Naive thymus-derived CD4-positive, alpha-beta T cell (primary cell): ENCODE measurements around the gene TSC22D2. TPM values are rescaled to one million over a fixed set of nuclear protein-coding genes. Genes with fewer than 3 reads are reported as not detected.

Experiments
- ATAC-seq: fragments of 150-1000 bp; cut with Tn5 transposase; 2 replicates; pipeline ENCODE4 v1.10.0; 2021; ENCODE audit warnings: mild to moderate bottlenecking, moderate library complexity
- CTCF ChIA-PET: fragments of 350-600 bp; sonication (Branson Sonifier 250); formaldehyde crosslinking; loops from one replicate; lab custom pipeline; 2021; ENCODE audit warnings: antibody characterized with exemption; lab: Charles Lee
- POLR2A ChIA-PET: fragments of 350-600 bp; sonication (Branson Sonifier 250); formaldehyde crosslinking; loops from one replicate; lab custom pipeline; 2021; ENCODE audit warnings: antibody characterized with exemption, inconsistent platforms; lab: Charles Lee
- DNase-seq, 9 donors: peaks; one replicate each; pipeline versions ENCODE4 v3.0.0 to v3.0.0-alpha.2; 2020 to 2022; ENCODE audit warnings: mixed read lengths in 1 of 9
- H3K27ac ChIP-seq: one replicate; pipeline ENCODE4 v1.7.0; 2013; ENCODE audit warnings: mild to moderate bottlenecking, low read depth, low read length, moderate library complexity
- H3K27me3 ChIP-seq, 2 donors: one replicate each; pipeline ENCODE4 v1.7.0; 2013; ENCODE audit warnings: low read length in 2 of 2, mild to moderate bottlenecking in 2 of 2, moderate library complexity in 2 of 2; ENCODE audit not compliant: control insufficient read depth in 2 of 2, insufficient read depth in 2 of 2
- H3K36me3 ChIP-seq, 3 experiments: 1 replicate in 2 of 3; 2 replicates in 1 of 3; pipeline ENCODE4 v1.7.0; 2013; ENCODE audit warnings: low read length in 3 of 3, mild to moderate bottlenecking in 3 of 3, moderate library complexity in 1 of 3; ENCODE audit not compliant: insufficient read depth in 3 of 3, control insufficient read depth in 2 of 3
- H3K4me1 ChIP-seq, 2 donors: one replicate each; pipeline ENCODE4 v1.7.0; 2013; ENCODE audit warnings: low read length in 2 of 2, mild to moderate bottlenecking in 2 of 2, moderate library complexity in 1 of 2; ENCODE audit not compliant: control insufficient read depth in 2 of 2, insufficient read depth in 2 of 2
- H3K4me3 ChIP-seq: 2 replicates; pipeline ENCODE4 v1.7.0; 2013; ENCODE audit warnings: mild to moderate bottlenecking, low read length
- H3K9me3 ChIP-seq, 3 experiments: 1 replicate in 2 of 3; 2 replicates in 1 of 3; pipeline ENCODE4 v1.7.0; 2013; ENCODE audit warnings: low read length in 3 of 3; ENCODE audit not compliant: control insufficient read depth in 2 of 3
- H3K27ac Mint-ChIP-seq, 9 donors: one replicate each; pipeline ENCODE4 v1.8.0; 2020 to 2022; ENCODE audit warnings: mixed read lengths in 9 of 9, mild to moderate bottlenecking in 8 of 9, moderate library complexity in 5 of 9, inconsistent platforms in 2 of 9
- H3K27me3 Mint-ChIP-seq, 5 donors: one replicate each; pipeline ENCODE4 v1.8.0; 2021 to 2022; ENCODE audit warnings: mixed read lengths in 5 of 5, mild to moderate bottlenecking in 1 of 5
- H3K36me3 Mint-ChIP-seq, 5 donors: one replicate each; pipeline ENCODE4 v1.8.0; 2020 to 2022; ENCODE audit warnings: mixed read lengths in 5 of 5, mild to moderate bottlenecking in 3 of 5, inconsistent platforms in 1 of 5
- H3K4me1 Mint-ChIP-seq, 7 donors: one replicate each; pipeline ENCODE4 v1.8.0; 2020 to 2022; ENCODE audit warnings: mixed read lengths in 7 of 7, mild to moderate bottlenecking in 3 of 7, inconsistent platforms in 1 of 7
- H3K4me3 Mint-ChIP-seq, 10 donors: one replicate each; pipeline ENCODE4 v1.8.0; 2020 to 2022; ENCODE audit warnings: mild to moderate bottlenecking in 10 of 10, mixed read lengths in 10 of 10, moderate library complexity in 6 of 10, inconsistent platforms in 2 of 10
- H3K9me3 Mint-ChIP-seq, 11 donors: one replicate each; pipeline ENCODE4 v1.8.0; 2020 to 2022; ENCODE audit warnings: mixed read lengths in 11 of 11, mild to moderate bottlenecking in 4 of 11, inconsistent platforms in 1 of 11, moderate library complexity in 1 of 11
- intact Hi-C, 2 donors: fragments of 100-400 bp; cut with micrococcal nuclease; formaldehyde crosslinking; loops; one replicate each; pipeline ENCODE4 v1.15.1; 2023
- polyA plus RNA-seq, 2 donors: library from polyadenylated mRNA; unstranded; fragments of 300-500 nt; fragmentation: Illumina TruSeq; gene quantifications; one replicate each; pipeline ENCODE4 v1.2.3, GENCODE V29; 2021
- total RNA-seq, 6 experiments: library from RNA in 5 of 6; stranded (reverse) in 5 of 6; gene quantifications; 1 replicate in 5 of 6; 2 replicates in 1 of 6; pipeline ENCODE4 v1.2.3 and lab custom pipeline; 2021 to 2026

Gene TSC22D2
- total and polyA plus RNA-seq, 7 experiments from 2014 or later = 6.6 to 42.1 (median 26.1) TPM

DNA sequence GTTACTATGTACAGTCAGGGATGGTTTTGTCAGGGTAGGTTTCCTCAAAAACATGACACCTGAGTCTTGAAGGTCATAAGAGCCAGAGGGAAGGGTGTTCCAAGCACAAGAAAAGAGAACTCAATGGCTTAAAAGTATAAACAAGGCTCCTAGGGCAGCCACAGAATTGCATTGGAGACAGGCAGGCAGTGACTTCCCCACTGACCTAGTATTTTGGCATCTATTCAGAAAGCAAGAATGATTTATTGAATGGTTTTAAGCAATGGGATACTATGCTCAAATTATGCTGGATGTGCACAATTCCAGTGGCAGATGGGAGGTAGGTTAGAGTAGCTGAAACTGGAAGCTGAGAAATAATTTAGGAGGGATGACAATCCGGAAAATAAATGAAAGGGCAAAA lies 54.0 kb downstream of the TSC22D2 start:
- ChIA-PET CTCF (interaction anchor here (0.6 kb wide), 1 partner anchor 159 kb away, joined by 3 read pairs; no protein-coding TSS in a partner anchor), POLR2A (interaction anchor here (0.6 kb wide), 1 partner anchor 21 kb away, joined by 3 read pairs; no protein-coding TSS in a partner anchor)
- Histone ChIP-seq H3K27ac (no peak overlapping the region), H3K4me3 (no peak overlapping the region), H3K9me3 (no peaks in the 10 kb centered on the region), H3K36me3 (peaks cover 0 to 13% (median 0%) of the 10 kb centered on the region in 3 experiments), H3K4me1 (no peaks in the 10 kb centered on the region), H3K27me3 (no peaks in the 10 kb centered on the region)
- intact Hi-C loops = no loop called here
- Mint-ChIP-seq H3K9me3 (no peaks in the 10 kb centered on the region), H3K4me1 (peaks cover 0 to under 1% (median 0%) of the 10 kb centered on the region in 7 donors), H3K27me3 (no peaks in the 10 kb centered on the region), H3K36me3 (peaks cover 0 to 25% (median 11%) of the 10 kb centered on the region in 5 donors), H3K27ac (peak overlapping the region in 1 of 9 donors; percentile 38), H3K4me3 (no peak overlapping the region)
- DNase-seq (no peak), ATAC-seq (no peak)

GRCh38 chr3:150464684-150465083 lies 56.6 kb downstream of the TSC22D2 start:
- Mint-ChIP-seq H3K4me1 (peaks cover 0 to 3% (median 0%) of the 10 kb centered on the region in 7 donors), H3K4me3 (no peak overlapping the region), H3K9me3 (no peaks in the 10 kb centered on the region), H3K27me3 (no peaks in the 10 kb centered on the region), H3K36me3 (peaks cover 0 to 16% (median 0%) of the 10 kb centered on the region in 5 donors), H3K27ac (peak overlapping the region in 2 of 9 donors; percentile 16 to 61)
- H3K36me3 ChIP-seq = no peaks in the 10 kb centered on the region
- POLR2A ChIA-PET = no interaction called here
- H3K4me1 ChIP-seq = no peaks in the 10 kb centered on the region
- no peak for ATAC-seq
- no peak for DNase-seq
- no peaks in the 10 kb centered on the region for H3K27me3 ChIP-seq
- H3K9me3 ChIP-seq = no peaks in the 10 kb centered on the region
- intact Hi-C loops = no loop called here
- no peak overlapping the region for H3K4me3 ChIP-seq
- CTCF ChIA-PET = interaction anchor here (0.7 kb wide), 1 partner anchor 15 kb away, joined by 4 read pairs; no protein-coding TSS in a partner anchor
- no peak overlapping the region for H3K27ac ChIP-seq

DNA sequence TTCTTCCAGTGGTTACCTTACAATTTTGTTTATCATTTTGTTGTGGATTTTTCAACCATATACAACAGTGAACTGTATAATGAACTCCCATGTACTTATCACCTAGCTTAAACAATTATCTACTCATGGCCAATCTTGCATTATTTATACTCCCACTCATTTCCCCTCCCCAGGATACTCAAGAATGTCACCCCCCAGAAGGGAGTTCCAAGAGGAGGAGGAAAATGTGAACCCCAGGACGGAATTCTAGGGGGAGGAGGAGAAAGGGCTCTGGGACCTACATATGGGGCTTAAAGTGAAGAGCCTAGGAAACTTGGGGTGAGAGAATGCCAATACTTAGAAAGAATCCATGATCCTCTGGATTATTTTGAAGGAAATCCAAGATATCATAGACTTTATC lies 59.3 kb downstream of the TSC22D2 start:
- H3K9me3 Mint-ChIP-seq = no peaks in the 10 kb centered on the region
- H3K4me1 ChIP-seq = no peaks in the 10 kb centered on the region
- CTCF ChIA-PET = no interaction called here
- H3K27me3 Mint-ChIP-seq = no peaks in the 10 kb centered on the region
- no peak overlapping the region for H3K27ac ChIP-seq
- POLR2A ChIA-PET = no interaction called here
- peaks cover 0 to 3% (median 0%) of the 10 kb centered on the region in 7 donors for H3K4me1 Mint-ChIP-seq
- H3K36me3 ChIP-seq = no peaks in the 10 kb centered on the region
- H3K27ac Mint-ChIP-seq = peak overlapping the region in 1 of 9 donors; percentile 50
- H3K4me3 Mint-ChIP-seq = no peak overlapping the region
- ATAC-seq (no peak), DNase-seq (no peak)
- no peak overlapping the region for H3K4me3 ChIP-seq
- H3K9me3 ChIP-seq = no peaks in the 10 kb centered on the region
- peaks cover 0 to 18% (median 0%) of the 10 kb centered on the region in 5 donors for H3K36me3 Mint-ChIP-seq
- no peaks in the 10 kb centered on the region for H3K27me3 ChIP-seq
- intact Hi-C loops = no loop called here

- peaks cover 0 to 5% (median 0%) of the 10 kb centered on the region in 11 donors for H3K9me3 Mint-ChIP-seq
- no peak overlapping the region for H3K27ac Mint-ChIP-seq
- no peaks in the 10 kb centered on the region for H3K4me1 ChIP-seq
- H3K4me3 Mint-ChIP-seq = no peak overlapping the region
- ATAC-seq (no peak), DNase-seq (no peak)
- POLR2A ChIA-PET = no interaction called here
- H3K36me3 ChIP-seq = no peaks in the 10 kb centered on the region
- no peaks in the 10 kb centered on the region for H3K27me3 ChIP-seq
- no peak overlapping the region for H3K27ac ChIP-seq
- intact Hi-C loops = no loop called here
- CTCF ChIA-PET = interaction anchor here (0.6 to 0.9 kb wide), 2 partner anchors 59 to 807 kb away, joined by 3 read pairs; no protein-coding TSS in a partner anchor
- no peak overlapping the region for H3K4me3 ChIP-seq
- peaks cover 0 to 3% (median 0%) of the 10 kb centered on the region in 7 donors for H3K4me1 Mint-ChIP-seq
- H3K9me3 ChIP-seq = no peaks in the 10 kb centered on the region
- no peaks in the 10 kb centered on the region for H3K27me3 Mint-ChIP-seq
- H3K36me3 Mint-ChIP-seq = peaks cover 0 to 18% (median 6%) of the 10 kb centered on the region in 5 donors
These were observed 61.2 kb downstream of the TSC22D2 start for GRCh38 chr3:150469031-150469930.

DNA sequence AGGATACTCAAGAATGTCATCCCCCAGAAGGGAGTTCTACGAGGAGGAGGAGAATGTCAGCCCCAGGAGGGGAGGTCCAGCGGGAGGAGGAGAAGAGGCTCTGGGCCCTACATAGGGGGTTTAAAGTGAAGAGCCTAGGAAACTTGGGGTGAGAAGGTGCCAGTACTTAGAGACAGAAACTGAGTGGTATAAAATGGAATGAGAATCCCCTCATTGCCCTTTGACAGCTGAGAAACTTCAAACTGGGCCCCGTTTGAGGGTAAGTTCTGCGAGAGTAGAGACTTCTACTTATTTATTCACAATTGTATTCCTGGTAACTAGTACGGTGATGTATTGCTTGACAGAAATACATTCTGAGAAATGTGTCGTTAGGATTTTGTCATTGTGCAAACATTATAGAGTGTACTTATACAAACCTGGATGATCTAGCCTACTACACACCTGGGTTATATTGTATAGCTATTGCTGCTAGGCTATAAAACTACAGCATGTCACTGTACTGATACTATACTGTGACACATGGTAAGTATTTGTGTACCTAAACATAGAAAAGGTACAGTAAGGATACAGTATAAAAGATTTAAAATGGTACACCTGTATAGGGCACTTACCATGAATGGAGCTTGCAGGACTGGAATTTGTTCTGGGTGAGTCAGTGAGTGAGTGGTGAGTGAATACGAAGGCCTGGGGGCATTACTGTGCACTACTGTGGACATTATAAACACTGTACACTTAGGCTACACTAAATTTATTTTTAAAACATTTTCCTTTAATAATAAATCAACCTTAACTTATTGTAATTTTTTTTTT lies 62.0 kb downstream of the TSC22D2 start:
- CTCF ChIA-PET = interaction anchor here (0.6 kb wide), 1 partner anchor 807 kb away, joined by 3 read pairs; no protein-coding TSS in a partner anchor

DNA sequence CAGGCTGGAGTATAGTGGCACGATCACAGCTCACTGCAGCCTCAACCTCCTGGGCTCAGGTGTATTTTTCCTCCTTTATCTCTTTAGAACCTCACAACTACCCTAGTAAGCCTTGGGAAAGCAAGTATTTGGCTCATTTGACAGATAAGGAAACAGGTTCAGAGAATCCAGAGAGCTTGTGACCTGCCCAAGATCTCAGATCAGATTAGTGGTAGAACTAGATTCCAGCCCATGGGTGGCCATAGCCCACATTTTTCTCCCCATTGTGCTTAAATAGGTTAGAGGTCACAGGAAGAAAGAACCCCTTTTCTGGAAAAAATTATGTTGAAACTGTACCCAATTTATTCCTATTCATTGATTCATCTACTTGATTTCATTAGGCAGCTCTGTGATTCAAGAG lies 64.3 kb downstream of the TSC22D2 start:
- no peaks in the 10 kb centered on the region for H3K4me1 ChIP-seq
- POLR2A ChIA-PET = no interaction called here
- Mint-ChIP-seq H3K36me3 (peaks cover 0 to 20% (median 13%) of the 10 kb centered on the region in 5 donors), H3K4me3 (no peak overlapping the region), H3K27ac (peak overlapping the region in 1 of 9 donors; percentile 20), H3K9me3 (peaks cover 0 to 15% (median 5%) of the 10 kb centered on the region in 11 donors), H3K27me3 (peaks cover 0 to 7% (median 0%) of the 10 kb centered on the region in 5 donors), H3K4me1 (no peaks in the 10 kb centered on the region)
- H3K4me3 ChIP-seq = no peak overlapping the region
- no peaks in the 10 kb centered on the region for H3K36me3 ChIP-seq
- ATAC-seq = no peak
- no peak overlapping the region for H3K27ac ChIP-seq
- no peak for DNase-seq
- H3K27me3 ChIP-seq = no peaks in the 10 kb centered on the region
- no peaks in the 10 kb centered on the region for H3K9me3 ChIP-seq
- intact Hi-C loops = no loop called here
- CTCF ChIA-PET = no interaction called here

More for the DNA sequence above, 62.0 kb downstream of the TSC22D2 start:
- Mint-ChIP-seq H3K27me3 (no peaks in the 10 kb centered on the region), H3K9me3 (peaks cover 0 to 5% (median 0%) of the 10 kb centered on the region in 11 donors), H3K36me3 (peaks cover 0 to 18% (median 6%) of the 10 kb centered on the region in 5 donors), H3K27ac (no peak overlapping the region), H3K4me1 (peaks cover 0 to 3% (median 0%) of the 10 kb centered on the region in 7 donors), H3K4me3 (no peak overlapping the region)
- no peak for DNase-seq
- POLR2A ChIA-PET = no interaction called here
- H3K4me3 ChIP-seq = no peak overlapping the region
- no peak for ATAC-seq
- no peak overlapping the region for H3K27ac ChIP-seq
- H3K27me3 ChIP-seq = no peaks in the 10 kb centered on the region
- intact Hi-C loops = no loop called here
- H3K9me3 ChIP-seq = no peaks in the 10 kb centered on the region
- H3K4me1 ChIP-seq = no peaks in the 10 kb centered on the region
- no peaks in the 10 kb centered on the region for H3K36me3 ChIP-seq
